ENCODE measurements around the gene ERGIC1. TPM values are rescaled to one million over a fixed set of nuclear protein-coding genes. Genes with fewer than 3 reads are reported as not detected.

ERGIC1 gene
- total and polyA plus RNA-seq, 2 of the 8 experiments (the other 6 are each of a cell fraction or from before 2014, with no cell fraction given): 95.3 to 106 TPM

- Histone ChIP-seq H2BK20ac (ENCODE audit: low read length) (no peak overlapping the region), H3K9me3 (ENCODE audit: insufficient read depth in 2 of 2, low read depth in 1 of 2, low read length in 1 of 2) (no peaks in the 10 kb centered on the region), H3K79me2 (ENCODE audit: control insufficient read depth in 1 of 2, insufficient read depth in 2 of 2, low read length in 2 of 2) (no peaks in the 10 kb centered on the region), H3K18ac (ENCODE audit: extremely low read depth, low read length) (no peak overlapping the region), H3K4me2 (ENCODE audit: insufficient read depth in 1 of 2, low read depth in 2 of 2, low read length in 2 of 2) (no peak overlapping the region), H3K9ac (replicated peaks in 1 of 4; ENCODE audit: extremely low read depth in 1 of 4, low read depth in 3 of 4, low read length in 3 of 4) (no peak overlapping the region), H3K56ac (replicated peaks; ENCODE audit: insufficient read length, low read depth, low read length) (no peak overlapping the region), H3K27me3 (replicated peaks in 1 of 4; ENCODE audit: control insufficient read depth in 3 of 4, extremely low read depth in 1 of 4, insufficient read depth in 3 of 4, low read length in 3 of 4) (no peaks in the 10 kb centered on the region), H2BK120ac (replicated peaks; ENCODE audit: low read depth, low read length) (no peak overlapping the region), H3K23me2 (ENCODE audit: low read depth, low read length) (no peaks in the 10 kb centered on the region), H3K23ac (ENCODE audit: insufficient read length) (no peak overlapping the region), H3K36me3 (ENCODE audit: control insufficient read depth in 2 of 4, insufficient read depth in 4 of 4, low read length in 3 of 4) (peaks cover 6 to 26% (median 20%) of the 10 kb centered on the region in 4 experiments; a peak in 7 of 8 replicates), H2AK5ac (ENCODE audit: low read depth, low read length) (no peak overlapping the region), H3K27ac (ENCODE audit: low read depth, low read length) (no peak overlapping the region), H4K91ac (replicated peaks; ENCODE audit: insufficient read length, low read length) (no peak overlapping the region), H2BK15ac (ENCODE audit: low read length) (no peak overlapping the region), H3K4me1 (replicated peaks in 1 of 4; ENCODE audit: control insufficient read depth in 3 of 4, insufficient read depth in 4 of 4, low read length in 3 of 4) (peaks cover 4 to 15% (median 9%) of the 10 kb centered on the region in 4 experiments; a peak in 5 of 7 replicates), H2AFZ (ENCODE audit: low read length) (no peak overlapping the region), H3K4ac (replicated peaks; ENCODE audit: insufficient read length, low read depth, low read length) (no peak overlapping the region), H3K4me3 (ENCODE audit: extremely low read depth in 1 of 4, insufficient read depth in 2 of 4, low read depth in 3 of 4, low read length in 4 of 4) (no peak overlapping the region), H4K5ac (ENCODE audit: insufficient read length, low read depth, low read length) (no peak overlapping the region), H3K14ac (ENCODE audit: insufficient read length) (no peak overlapping the region), H2BK12ac (ENCODE audit: low read depth, low read length) (no peak overlapping the region), H2BK5ac (ENCODE audit: low read depth, low read length) (no peak overlapping the region), H3K79me1 (ENCODE audit: low read depth, low read length) (no peaks in the 10 kb centered on the region), H4K20me1 (replicated peaks in 1 of 2; ENCODE audit: control insufficient read depth in 1 of 2, insufficient read depth in 2 of 2, low read length in 2 of 2) (peaks cover 0 to 2% of the 10 kb centered on the region in 2 experiments), H4K8ac (ENCODE audit: extremely low read depth, insufficient read depth, low read length) (no peak overlapping the region)
- FAIRE-seq: no peak
- ChIA-PET POLR2A (ENCODE audit: partially characterized antibody) (interaction anchor here (1.0 to 1.2 kb wide), 2 partner anchors 19 to 168 kb away, joined by 3 read pairs; partner anchors contain the start of gene RPL26L1), CTCF (ENCODE audit: partially characterized antibody) (interaction anchor here (1.2 to 7.9 kb wide), 10 partner anchors 7 to 233 kb away, joined by 3 to 61 read pairs (median 8); partner anchors contain the start of gene DUSP1)
- no peak for DNase-seq (ENCODE audit: low read depth in 1 of 2, low spot score in 2 of 2)
- WGBS, 2 experiments (ENCODE audit: extremely low coverage in 1 of 2, insufficient coverage in 1 of 2, insufficient read length in 1 of 2, insufficient replicate concordance in 2 of 2, low coverage in 1 of 2, low lambda C conversion rate in 2 of 2, missing lambda C conversion rate in 1 of 2): 86% methylated on average over 15 of the region's 15 CpGs; no CpG with 5 or more reads in 1 of the 2 experiments
- TF ChIP-seq RAD21 (IDR thresholded peaks at IDR 0.05 in 1 of 2, conservative IDR thresholded peaks at IDR 0.05 in 1 of 2; ENCODE audit: low read depth in 2 of 2, low read length in 2 of 2) (no peak), E2F6 (IDR thresholded peaks at IDR 0.05) (no peak), JUN (IDR thresholded peaks at IDR 0.05; ENCODE audit: low read depth, low read length) (no peak), NANOG (IDR thresholded peaks at IDR 0.05; ENCODE audit: insufficient read depth, low read depth, low read length, poor library complexity, severe bottlenecking) (no peak), SIRT6 (IDR thresholded peaks at IDR 0.05; ENCODE audit: low read length) (no peak), CTCF (IDR thresholded peaks at IDR 0.05; ENCODE audit: control extremely low read depth in 1 of 3, insufficient read depth in 1 of 3, low read depth in 1 of 3, low read length in 3 of 3) (no peak), EP300 (IDR thresholded peaks at IDR 0.05; ENCODE audit: borderline replicate concordance in 1 of 2, low read depth in 2 of 2, low read length in 2 of 2) (no peak), BACH1 (IDR thresholded peaks at IDR 0.05; ENCODE audit: low read length) (no peak)
Observed at GRCh38 chr5:172940268-172941066, 106.4 kb downstream of the ERGIC1 start.
